GM23338 (cell line): Measurements from ENCODE around the gene SLC30A1. TPM values are rescaled to one million over a fixed set of nuclear protein-coding genes. Genes with fewer than 3 reads are reported as not detected.
A peak's percentile ranks its signal among the peaks of the same experiment; 100 is the strongest.

Experiments
- ATAC-seq: fragments of 200-7000 bp; cut with Tn5 transposase; 3 replicates; pipeline ENCODE4 v1.9.1; 2020
- DNase-seq: peaks from one replicate; pipeline ENCODE4 v3.0.0-alpha.2; 2015; ENCODE audit warnings: low spot score
- H2AFZ ChIP-seq: fragments of 200-600 bp; sonication (generic); 2 replicates; pipeline ENCODE4 v1.8.0; 2016; ENCODE audit warnings: antibody characterized with exemption, mild to moderate bottlenecking, moderate library complexity
- H3F3A ChIP-seq: fragments of 200-600 bp; sonication (generic); replicated peaks from 2 replicates; pipeline ENCODE4 v1.8.0; 2017; ENCODE audit warnings: antibody characterized with exemption, mixed run types, low read depth
- H3K27ac ChIP-seq: fragments of 200-600 bp; sonication (generic); 2 replicates; pipeline ENCODE4 v1.6.1; 2016; ENCODE audit warnings: low read depth
- H3K27me3 ChIP-seq: fragments of 200-600 bp; sonication (generic); 2 replicates; pipeline ENCODE4 v1.8.0; 2016; ENCODE audit warnings: mild to moderate bottlenecking, mixed run types, moderate library complexity; ENCODE audit not compliant: insufficient read depth
- H3K36me3 ChIP-seq: fragments of 200-600 bp; sonication (generic); 2 replicates; pipeline ENCODE4 v1.8.0; 2016; ENCODE audit warnings: mild to moderate bottlenecking; ENCODE audit not compliant: insufficient read depth
- H3K4me1 ChIP-seq: fragments of 200-600 bp; sonication (generic); 2 replicates; pipeline ENCODE4 v1.8.0; 2016; ENCODE audit warnings: mild to moderate bottlenecking, moderate library complexity; ENCODE audit not compliant: insufficient read depth
- H3K4me2 ChIP-seq: fragments of 200-600 bp; sonication (generic); 2 replicates; pipeline ENCODE4 v1.7.1; 2017; ENCODE audit warnings: mixed run types
- H3K4me3 ChIP-seq: fragments of 200-600 bp; sonication (generic); 2 replicates; pipeline ENCODE4 v1.6.1; 2016; ENCODE audit warnings: mixed run types
- H3K79me2 ChIP-seq: fragments of 200-600 bp; sonication (generic); replicated peaks from 2 replicates; pipeline ENCODE4 v1.8.0; 2017; ENCODE audit warnings: mild to moderate bottlenecking; ENCODE audit not compliant: insufficient read depth
- H3K9me2 ChIP-seq: fragments of 200-600 bp; sonication (generic); 2 replicates; pipeline ENCODE4 v1.8.0; 2017; ENCODE audit not compliant: insufficient read depth
- H4K20me1 ChIP-seq: fragments of 200-600 bp; sonication (generic); replicated peaks from 2 replicates; pipeline ENCODE4 v1.8.0; 2017; ENCODE audit warnings: mild to moderate bottlenecking; ENCODE audit not compliant: insufficient read depth
- H3K27ac Mint-ChIP-seq: 2 replicates; pipeline ENCODE4 v1.8.0; 2020; ENCODE audit warnings: inconsistent platforms, mild to moderate bottlenecking, moderate library complexity, mixed read lengths
- H3K27me3 Mint-ChIP-seq: 3 replicates; pipeline ENCODE4 v1.8.0; 2022; ENCODE audit warnings: low read depth, mild to moderate bottlenecking, moderate library complexity, mixed read lengths, inconsistent platforms; ENCODE audit not compliant: insufficient read depth, poor library complexity
- H3K36me3 Mint-ChIP-seq: 3 replicates; pipeline ENCODE4 v1.8.0; 2021; ENCODE audit warnings: low read depth, mild to moderate bottlenecking, inconsistent platforms, moderate library complexity, mixed read lengths
- H3K4me1 Mint-ChIP-seq: 3 replicates; pipeline ENCODE4 v1.8.0; 2020; ENCODE audit warnings: mild to moderate bottlenecking, inconsistent platforms, mixed read lengths
- H3K4me3 Mint-ChIP-seq: 3 replicates; pipeline ENCODE4 v1.8.0; 2021; ENCODE audit warnings: moderate library complexity, mild to moderate bottlenecking, inconsistent platforms, mixed read lengths
- H3K9me3 Mint-ChIP-seq: 3 replicates; pipeline ENCODE4 v1.8.0; 2020; ENCODE audit warnings: moderate library complexity, mild to moderate bottlenecking, inconsistent platforms, mixed read lengths
- CREB1 ChIP-seq: fragments of 250-450 bp; sonication (Bioruptor Pico); IDR thresholded peaks from 2 replicates; pipeline ENCODE4 v1.5.0; 2020; ENCODE audit warnings: low read depth, mild to moderate bottlenecking, moderate library complexity
- ETS1 ChIP-seq: IDR thresholded peaks from 2 replicates; pipeline ENCODE4 v1.6.1; 2016; ENCODE audit warnings: antibody characterized with exemption
- EZH2 ChIP-seq: fragments of 200-600 bp; sonication (generic); IDR thresholded peaks from one replicate; pipeline ENCODE4 v1.8.0; 2017; ENCODE audit warnings: antibody characterized with exemption, mild to moderate bottlenecking, low read depth; ENCODE audit not compliant: unreplicated experiment
- EZH2phosphoT487 ChIP-seq: fragments of 200-600 bp; sonication (generic); IDR thresholded peaks from one replicate; pipeline ENCODE4 v1.8.1; 2018; ENCODE audit warnings: antibody characterized with exemption; ENCODE audit not compliant: unreplicated experiment
- JUNB ChIP-seq: IDR thresholded peaks from one replicate; pipeline ENCODE4 v1.6.1; 2016; ENCODE audit warnings: antibody characterized with exemption; ENCODE audit not compliant: unreplicated experiment
- NANOG ChIP-seq: IDR thresholded peaks from 2 replicates; pipeline ENCODE4 v1.6.1; 2016; ENCODE audit warnings: antibody characterized with exemption, borderline replicate concordance
- POLR2AphosphoS5 ChIP-seq: IDR thresholded peaks from 2 replicates; pipeline ENCODE4 v1.6.1; 2016; ENCODE audit warnings: antibody characterized with exemption, low read depth
- ZNF114 ChIP-seq: fragments of 250-450 bp; sonication (Bioruptor Pico); IDR thresholded peaks from 2 replicates; pipeline ENCODE4 v1.5.0; 2020; ENCODE audit warnings: mild to moderate bottlenecking, moderate library complexity
- ZNF331 ChIP-seq: fragments of 250-450 bp; sonication (Bioruptor Pico); IDR thresholded peaks from 2 replicates; pipeline ENCODE4 v1.5.0; 2020; ENCODE audit warnings: low read depth, mild to moderate bottlenecking, moderate library complexity
- polyA plus RNA-seq: library from polyadenylated mRNA; unstranded; fragments of >200 nt; fragmentation: Nextera tagmentation; extraction: Ambion mirVana; gene quantifications from 2 replicates; pipeline ENCODE4 v1.2.1, GENCODE V29; 2016
- total RNA-seq: library from RNA; depleted of rRNA; stranded (reverse); fragments of >200 nt; shearing (Covaris generic); gene quantifications from 2 replicates; pipeline ENCODE4 v1.2.3, GENCODE V29; 2014
- TF ChIP-seq, protein P1 (sequence below), 2 experiments: fragments of 200-600 bp in 1 of 2; sonication (generic) in 1 of 2; conservative IDR thresholded peaks; 2 replicates each; pipeline versions ENCODE4 v1.5.1 to v1.6.1; 2016 to 2017; ENCODE audit warnings: antibody characterized with exemption in 2 of 2, low read depth in 2 of 2, mild to moderate bottlenecking in 2 of 2, moderate library complexity in 1 of 2

SLC30A1 gene
- total and polyA plus RNA-seq, 2 experiments from 2014 or later: 3.3 to 17.7 TPM

- no peak overlapping the region for H3K27ac ChIP-seq
- H3K36me3 Mint-ChIP-seq: no peaks in the 10 kb centered on the region
- H4K20me1 ChIP-seq: no peaks in the 10 kb centered on the region
- no peaks in the 10 kb centered on the region for H3K4me1 ChIP-seq
- H3K9me2 ChIP-seq: no peaks in the 10 kb centered on the region; the same call in 1 of the 2 replicates
- DNase-seq (no peak), ATAC-seq (no peak)
- no peaks in the 10 kb centered on the region for H3K9me3 Mint-ChIP-seq
- peaks cover 2% of the 10 kb centered on the region for H3K27me3 Mint-ChIP-seq
- TF ChIP-seq, protein P1, sequence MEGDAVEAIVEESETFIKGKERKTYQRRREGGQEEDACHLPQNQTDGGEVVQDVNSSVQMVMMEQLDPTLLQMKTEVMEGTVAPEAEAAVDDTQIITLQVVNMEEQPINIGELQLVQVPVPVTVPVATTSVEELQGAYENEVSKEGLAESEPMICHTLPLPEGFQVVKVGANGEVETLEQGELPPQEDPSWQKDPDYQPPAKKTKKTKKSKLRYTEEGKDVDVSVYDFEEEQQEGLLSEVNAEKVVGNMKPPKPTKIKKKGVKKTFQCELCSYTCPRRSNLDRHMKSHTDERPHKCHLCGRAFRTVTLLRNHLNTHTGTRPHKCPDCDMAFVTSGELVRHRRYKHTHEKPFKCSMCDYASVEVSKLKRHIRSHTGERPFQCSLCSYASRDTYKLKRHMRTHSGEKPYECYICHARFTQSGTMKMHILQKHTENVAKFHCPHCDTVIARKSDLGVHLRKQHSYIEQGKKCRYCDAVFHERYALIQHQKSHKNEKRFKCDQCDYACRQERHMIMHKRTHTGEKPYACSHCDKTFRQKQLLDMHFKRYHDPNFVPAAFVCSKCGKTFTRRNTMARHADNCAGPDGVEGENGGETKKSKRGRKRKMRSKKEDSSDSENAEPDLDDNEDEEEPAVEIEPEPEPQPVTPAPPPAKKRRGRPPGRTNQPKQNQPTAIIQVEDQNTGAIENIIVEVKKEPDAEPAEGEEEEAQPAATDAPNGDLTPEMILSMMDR (conservative IDR thresholded peaks at IDR 0.05; ENCODE audit: low read depth in 2 of 2): no peak
- no peak for TF ChIP-seq POLR2AphosphoS5
- no peak for TF ChIP-seq NANOG
- no peak for TF ChIP-seq EZH2
- no peak for TF ChIP-seq CREB1 (CRISPR knock-in tag)
- TF ChIP-seq ZNF331 (CRISPR knock-in tag): no peak
- no peak for TF ChIP-seq ETS1
- no peak for TF ChIP-seq ZNF114
- no peak for TF ChIP-seq EZH2phosphoT487
- no peak overlapping the region for H2AFZ ChIP-seq
- H3K4me3 Mint-ChIP-seq: no peak overlapping the region
- H3F3A ChIP-seq: no peaks in the 10 kb centered on the region
- no peak overlapping the region for H3K4me3 ChIP-seq
- no peaks in the 10 kb centered on the region for H3K79me2 ChIP-seq
- H3K4me1 Mint-ChIP-seq: no peaks in the 10 kb centered on the region; the same call in 2 of the 3 replicates
- no peaks in the 10 kb centered on the region for H3K36me3 ChIP-seq
- H3K4me2 ChIP-seq: no peak overlapping the region
- no peaks in the 10 kb centered on the region for H3K27me3 ChIP-seq
- no peak overlapping the region for H3K27ac Mint-ChIP-seq
Observed at GRCh38 chr1:211623515-211623914, 44.6 kb upstream of the SLC30A1 start.

GRCh38 chr1:211621447-211622198, 42.7 kb upstream of the SLC30A1 start:
- H2AFZ ChIP-seq: 0 out of 2 replicates have a peak overlapping the region, but pooled peaks have one; percentile 28
- no peak overlapping the region for H3K4me3 ChIP-seq
- H3K9me3 Mint-ChIP-seq: no peaks in the 10 kb centered on the region
- H3K4me3 Mint-ChIP-seq: no peak overlapping the region
- H3K27me3 ChIP-seq: no peaks in the 10 kb centered on the region
- ATAC-seq (no peak), DNase-seq (no peak)
- no peak overlapping the region for H3K4me2 ChIP-seq
- H4K20me1 ChIP-seq: no peaks in the 10 kb centered on the region
- no peaks in the 10 kb centered on the region for H3F3A ChIP-seq
- H3K36me3 Mint-ChIP-seq: no peaks in the 10 kb centered on the region
- no peaks in the 10 kb centered on the region; the same call in 2 of the 3 replicates for H3K4me1 Mint-ChIP-seq
- H3K36me3 ChIP-seq: no peaks in the 10 kb centered on the region
- no peaks in the 10 kb centered on the region for H3K4me1 ChIP-seq
- H3K79me2 ChIP-seq: no peaks in the 10 kb centered on the region
- no peak overlapping the region for H3K27ac ChIP-seq
- no peaks in the 10 kb centered on the region; the same call in 1 of the 2 replicates for H3K9me2 ChIP-seq
- H3K27me3 Mint-ChIP-seq: peaks cover 2% of the 10 kb centered on the region
- no peak overlapping the region for H3K27ac Mint-ChIP-seq
- TF ChIP-seq EZH2phosphoT487 (no peak), POLR2AphosphoS5 (no peak), ZNF331 (CRISPR knock-in tag) (no peak), EZH2 (no peak), CREB1 (CRISPR knock-in tag) (no peak), JUNB (no peak)
- TF ChIP-seq, protein P1 (conservative IDR thresholded peaks at IDR 0.05; ENCODE audit: low read depth in 2 of 2): no peak
